HuH-7 (cell line): Measurements from ENCODE around the gene CTNNA2.
"Not testable (repeated sequence)": the region's sequence is repeated elsewhere in the genome, so short reads cannot be mapped to it uniquely, and the experiment has no call there.

ENCODE experiments used
- DNase-seq: peaks from one replicate; pipeline ENCODE4 v3.0.0; 2011; ENCODE audit warnings: low spot score

The CTNNA2 gene

DNA sequence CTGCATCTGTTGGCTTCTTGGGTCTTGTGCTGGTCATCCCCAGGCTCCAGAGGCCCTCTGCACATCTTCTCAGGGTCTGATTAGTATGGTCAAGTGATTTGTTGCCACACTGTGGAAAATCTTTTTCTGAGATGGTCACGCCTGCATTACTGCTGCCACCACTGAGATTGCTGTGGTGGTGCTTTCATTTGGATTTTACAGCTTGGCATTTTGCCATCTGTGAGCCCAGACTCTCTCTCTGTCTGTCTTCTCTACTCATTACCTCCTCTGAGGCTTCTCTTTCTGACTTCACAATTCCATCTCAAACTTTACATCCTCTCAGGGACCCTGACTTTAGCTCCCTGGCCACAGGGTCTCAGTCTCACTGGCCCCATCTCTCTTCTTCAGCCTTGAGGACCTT lies 637.1 kb downstream of the CTNNA2 start:
- DNase-seq = no peak

DNA sequence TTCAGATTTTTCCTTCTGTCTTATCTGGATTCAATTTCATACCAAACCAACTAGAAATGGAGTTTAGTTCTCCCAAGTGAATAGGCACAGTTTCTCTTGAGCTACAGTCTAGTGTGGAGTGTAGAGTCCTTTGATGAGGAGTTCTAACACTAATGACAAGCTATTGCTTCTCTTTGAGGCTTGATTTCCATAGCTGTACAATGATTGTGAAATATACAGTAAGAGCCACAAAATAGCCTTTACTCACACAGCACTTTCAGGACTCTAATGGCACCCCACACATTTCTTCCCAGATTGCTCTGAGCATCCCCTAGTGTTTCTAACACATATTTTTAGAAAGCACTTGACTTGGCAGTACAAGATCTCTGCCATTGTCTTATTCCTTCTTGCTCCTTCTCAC lies 638.4 kb downstream of the CTNNA2 start:
- no peak for DNase-seq

DNA sequence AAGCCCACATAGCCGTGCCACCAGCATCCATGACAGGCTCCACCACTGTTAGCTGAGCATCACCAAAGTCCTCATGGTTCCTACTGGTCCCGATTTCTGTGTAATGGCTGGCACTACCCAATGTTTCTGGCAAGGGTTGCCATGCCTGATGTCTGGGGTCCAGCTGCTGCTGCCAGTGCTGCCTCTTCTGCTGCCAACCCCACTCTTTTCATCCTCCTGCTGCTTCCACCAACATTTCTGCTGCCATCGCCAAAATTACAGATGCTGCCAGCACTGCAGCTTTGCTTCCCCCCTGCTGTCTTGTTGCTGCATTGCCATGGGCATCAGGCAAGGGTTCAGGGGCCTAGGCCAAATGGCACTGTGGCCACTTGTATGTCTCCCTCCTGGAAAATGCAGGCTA lies 638.8 kb downstream of the CTNNA2 start:
- no peak for DNase-seq

DNA sequence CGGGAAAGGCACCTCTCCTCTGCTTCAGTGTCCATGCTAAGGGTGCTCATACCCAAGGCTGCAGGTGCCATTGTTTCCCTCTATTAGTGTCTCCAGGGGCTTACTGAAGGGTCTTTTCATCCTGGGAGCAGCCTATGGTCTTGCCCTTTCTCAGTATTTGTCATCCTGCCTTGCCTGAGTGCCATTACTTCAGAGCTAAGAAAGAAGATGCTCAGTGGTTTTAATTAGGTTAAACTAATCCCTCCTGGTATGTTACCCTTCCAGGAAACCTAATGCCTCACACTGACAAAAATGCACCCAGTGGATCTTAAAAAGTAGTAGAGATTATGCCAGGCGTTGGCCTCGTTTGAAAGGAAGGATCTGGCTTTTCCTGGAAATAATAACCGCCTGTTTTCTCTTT lies 640.3 kb downstream of the CTNNA2 start:
- no peak for DNase-seq

DNA sequence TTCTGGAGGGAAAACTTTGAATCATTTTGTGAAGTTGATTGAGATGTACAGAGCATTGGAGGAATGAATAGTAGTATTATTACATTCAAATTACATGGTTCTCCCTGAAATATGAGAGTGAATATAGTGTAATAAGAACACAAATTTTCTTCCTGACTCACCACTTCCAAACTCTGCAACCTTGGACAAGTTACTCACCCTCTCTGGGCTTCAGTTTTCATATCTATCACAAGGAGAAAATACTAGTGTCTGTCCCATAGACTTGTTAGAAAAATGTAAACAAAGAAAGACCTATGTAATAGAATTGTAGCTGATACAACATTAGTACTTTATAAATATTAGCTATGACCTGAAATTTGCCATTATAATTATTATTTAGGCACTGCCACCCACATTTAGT lies 640.9 kb downstream of the CTNNA2 start:
- no peak for DNase-seq

DNA sequence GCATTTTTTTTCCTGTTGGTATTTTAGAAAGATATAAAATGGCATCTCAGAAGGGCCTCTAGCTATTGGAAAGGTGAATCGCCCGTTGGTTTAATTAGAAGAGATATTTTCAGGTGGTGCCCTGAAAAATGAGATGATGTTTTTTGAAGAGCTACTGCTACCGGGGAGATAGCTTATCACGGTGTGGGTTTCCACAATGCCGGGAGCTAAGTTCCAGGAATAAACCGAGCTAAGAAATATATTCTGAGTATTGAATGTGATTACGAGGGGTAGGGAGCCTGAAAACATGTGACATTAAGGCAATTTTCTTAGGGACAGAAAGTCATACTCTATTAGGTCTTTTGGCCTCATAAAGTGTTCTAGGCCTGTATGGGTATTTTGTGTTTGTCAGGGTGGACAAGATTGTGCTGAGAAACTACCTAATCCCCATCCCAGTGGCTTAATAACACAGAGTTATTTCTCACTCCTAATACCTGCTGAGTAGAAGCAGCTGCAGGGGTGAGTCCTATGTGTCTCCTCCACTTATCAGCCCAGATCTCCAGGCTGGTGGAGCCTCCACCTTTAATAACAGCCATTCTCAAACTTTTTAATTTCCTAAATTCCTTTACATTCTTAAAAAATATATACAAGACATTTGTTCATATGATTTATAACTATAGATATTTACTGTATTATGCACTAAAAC lies 641.5 kb downstream of the CTNNA2 start:
- DNase-seq = no peak

DNA sequence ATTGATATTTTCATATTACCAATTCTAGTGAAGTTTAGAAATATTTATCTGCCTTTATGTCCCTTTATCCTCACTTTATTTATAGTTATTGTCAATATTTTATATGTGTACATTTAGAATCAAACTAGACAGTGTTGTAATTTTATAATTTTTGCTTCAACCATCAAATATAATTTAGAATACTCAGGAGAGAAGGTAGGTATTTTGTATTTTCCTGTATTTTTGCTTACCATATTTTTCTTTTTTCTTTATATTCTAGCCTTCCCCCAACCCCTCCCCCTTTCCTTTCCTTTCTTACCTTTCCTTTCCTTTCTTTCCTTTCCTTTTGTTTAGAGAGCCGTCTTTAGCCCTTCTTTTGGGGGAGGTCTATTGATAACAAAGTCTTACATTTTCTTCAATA lies 651.5 kb downstream of the CTNNA2 start:
- DNase-seq = no peak

DNA sequence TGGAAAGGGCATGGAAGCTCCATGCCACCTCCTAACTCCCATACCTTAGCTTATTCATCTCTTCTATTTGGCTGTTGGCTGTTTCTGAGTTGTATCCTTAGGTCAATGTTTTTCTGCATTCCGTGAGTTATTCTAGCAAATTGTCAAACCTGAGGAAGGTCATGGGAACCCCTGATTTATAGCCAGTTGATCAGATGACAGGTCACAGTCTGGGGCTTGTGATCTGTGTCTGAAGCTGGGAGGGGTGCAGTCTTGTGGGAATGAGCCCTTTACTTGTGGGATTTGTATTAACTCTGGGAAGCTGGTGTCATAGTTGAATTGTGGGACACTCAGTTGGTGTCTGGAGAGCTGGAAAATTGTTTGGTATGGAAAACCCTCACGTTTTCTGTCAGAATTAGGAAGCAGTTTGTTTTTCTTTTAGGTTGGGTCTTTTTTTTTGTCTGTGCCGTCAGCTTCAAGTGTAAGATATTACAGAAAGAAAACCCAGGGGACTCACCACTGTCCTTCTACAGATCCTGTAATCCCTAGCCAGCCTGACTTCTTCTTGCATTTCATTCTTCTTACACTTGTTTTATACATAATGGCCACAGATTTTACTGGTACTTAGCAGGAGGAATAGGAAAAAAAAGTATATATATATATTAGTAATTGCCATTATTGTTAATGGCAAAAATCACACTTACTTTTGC lies 653.8 kb downstream of the CTNNA2 start:
- DNase-seq = no peak

DNA sequence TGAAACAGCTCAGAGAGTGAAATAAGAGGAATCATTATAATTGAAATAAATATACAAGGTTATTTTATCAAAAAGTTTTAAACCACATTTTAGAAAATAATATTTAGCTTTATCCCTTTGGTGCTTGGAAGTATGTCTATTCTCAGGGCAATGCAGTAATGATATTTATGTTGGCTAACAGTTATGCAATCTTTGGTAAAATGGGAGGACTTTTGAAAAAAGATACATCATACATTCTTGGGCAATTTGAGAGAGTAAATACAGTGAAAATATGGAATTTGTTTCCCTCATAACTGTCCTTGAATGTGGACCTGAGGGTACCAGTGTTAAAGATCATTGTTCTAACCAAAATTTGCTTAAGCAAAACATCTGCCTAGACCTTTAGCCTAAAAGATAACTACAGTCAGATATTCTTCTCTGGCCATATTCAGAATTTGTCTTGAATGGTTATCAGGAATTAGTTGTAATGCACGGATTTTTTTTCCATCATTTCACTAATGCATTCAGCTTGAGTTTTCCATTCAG lies 654.5 kb downstream of the CTNNA2 start:
- DNase-seq = no peak

DNA sequence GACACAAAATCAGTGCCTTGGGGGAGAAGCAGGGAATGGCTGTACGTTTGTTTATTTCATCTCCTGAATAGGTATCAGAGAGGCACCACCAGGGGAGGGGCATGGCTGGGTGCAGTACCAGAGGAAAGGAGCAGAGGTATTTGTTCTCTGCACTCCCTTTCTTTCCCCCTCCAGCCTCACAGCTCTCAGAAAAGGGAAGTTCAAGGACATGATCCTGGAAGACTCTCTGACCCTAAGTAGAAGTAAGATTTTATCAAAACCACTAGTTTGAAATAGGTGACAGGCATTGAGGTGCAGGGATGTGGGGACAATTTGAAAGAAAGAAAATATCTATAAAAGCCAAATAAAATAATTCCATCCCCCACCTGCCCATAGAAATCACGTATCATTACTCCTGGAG lies 655.2 kb downstream of the CTNNA2 start:
- no peak for DNase-seq

DNA sequence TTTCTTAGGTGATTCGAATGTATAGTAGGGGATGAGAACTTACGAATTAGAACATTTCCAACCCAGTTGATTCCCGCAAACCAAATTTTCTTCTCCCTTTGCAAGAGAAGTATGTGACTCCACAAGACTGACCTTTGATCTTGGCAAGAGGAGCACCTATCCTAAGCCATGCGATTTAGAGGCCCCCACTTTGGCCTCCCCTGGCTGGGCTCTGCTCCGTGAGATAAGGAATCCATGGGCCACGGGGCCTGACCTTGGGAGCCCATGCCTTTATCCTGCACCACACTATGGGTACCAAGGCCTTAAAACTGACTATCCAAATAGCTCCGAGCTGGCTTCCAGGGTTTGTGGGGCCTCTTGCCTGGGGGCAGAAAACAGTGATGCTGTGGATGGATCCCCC lies 656.0 kb downstream of the CTNNA2 start:
- no peak for DNase-seq

DNA sequence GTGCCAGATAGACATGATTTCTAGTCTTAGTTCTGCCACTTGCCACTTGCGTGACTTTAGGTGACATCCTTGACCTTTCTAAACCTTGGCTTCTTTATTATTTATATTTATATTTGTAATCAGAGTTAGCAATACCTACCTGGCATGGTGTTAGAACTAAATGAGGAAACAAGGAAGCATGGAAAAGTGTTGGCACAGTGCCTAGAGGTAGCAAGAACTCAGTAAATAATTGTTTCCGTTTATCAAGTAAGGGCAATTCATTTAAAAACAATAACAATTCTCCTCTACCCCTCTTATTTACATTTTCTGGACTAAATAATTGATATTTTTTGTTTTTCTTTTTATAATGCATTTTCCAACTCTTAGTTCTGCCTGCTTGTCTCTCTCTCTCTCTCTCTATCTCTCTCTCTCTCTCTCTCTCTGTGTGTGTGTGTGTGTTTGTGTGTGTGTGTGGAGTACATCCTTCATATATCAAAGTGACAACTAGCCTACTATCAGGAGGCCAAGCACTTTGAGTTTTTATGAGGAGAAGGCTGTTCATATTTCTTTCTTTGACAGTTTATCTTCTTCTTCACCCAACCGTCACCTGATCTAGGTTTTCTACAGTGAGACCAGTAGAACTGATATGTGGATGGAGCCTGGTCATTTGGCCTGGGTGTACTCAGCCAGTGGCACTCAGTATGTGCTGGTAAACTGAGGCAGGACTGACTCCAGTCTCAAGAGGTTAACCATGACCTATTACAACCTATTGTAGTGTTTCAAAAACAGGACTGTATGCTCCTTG lies 657.2 kb downstream of the CTNNA2 start:
- no peak for DNase-seq

DNA sequence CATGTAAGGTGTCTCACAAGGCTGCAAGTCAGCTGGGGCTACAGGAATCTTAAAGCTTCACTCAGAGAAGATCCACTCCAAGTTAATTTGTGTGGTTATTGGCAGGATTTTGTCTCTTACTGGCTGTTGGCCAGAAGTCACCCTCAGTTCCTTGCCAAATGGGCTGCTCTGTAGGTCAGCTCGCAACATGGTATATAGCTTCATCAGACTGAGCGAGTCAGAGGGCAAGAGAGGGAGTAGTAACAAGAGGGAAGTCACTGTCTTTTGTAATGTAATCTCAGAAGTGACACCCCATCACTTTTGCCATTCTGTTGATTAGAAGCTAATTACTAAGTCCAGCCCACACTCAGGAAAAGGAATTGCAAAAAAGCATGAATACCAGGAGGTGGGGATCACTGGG lies 672.2 kb downstream of the CTNNA2 start:
- DNase-seq = no peak

DNA sequence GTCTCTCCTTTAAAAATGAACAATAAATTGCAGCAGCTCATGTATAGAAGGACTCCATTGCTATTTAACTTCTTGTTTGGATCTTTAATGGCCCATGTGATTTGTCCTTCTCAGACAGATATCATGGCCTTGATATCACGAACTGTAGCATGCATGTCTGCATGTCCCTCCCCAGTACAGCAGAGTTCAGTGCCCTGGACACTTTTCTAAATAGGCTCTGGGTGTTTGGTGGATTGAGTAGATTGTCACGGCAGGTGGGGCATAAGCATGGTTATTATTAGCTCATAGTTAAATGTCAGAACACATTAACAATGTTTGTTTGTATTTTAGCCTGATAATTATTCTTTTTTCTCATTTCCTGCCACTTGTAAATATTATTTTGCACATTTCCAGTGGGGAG lies 673.4 kb downstream of the CTNNA2 start:
- DNase-seq = no peak

DNA sequence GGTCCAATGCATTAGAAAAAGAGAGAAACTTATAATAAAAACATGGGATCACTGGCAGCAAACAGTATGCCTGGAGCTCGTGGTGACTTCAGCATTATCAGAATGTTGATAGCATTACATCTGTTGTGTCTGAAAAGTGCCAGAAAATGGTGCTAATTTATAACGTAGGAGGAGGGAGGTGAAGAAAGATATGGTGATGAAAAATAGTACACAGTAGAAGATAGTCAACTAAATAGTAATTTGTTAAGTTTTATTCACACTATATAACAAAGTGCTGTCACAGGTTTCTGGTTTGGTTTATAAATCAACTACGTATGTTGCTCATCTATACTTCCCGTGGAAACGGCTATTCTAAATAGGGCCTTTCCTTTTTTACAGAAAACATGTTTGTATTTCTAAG lies 674.3 kb downstream of the CTNNA2 start:
- DNase-seq = no peak

DNA sequence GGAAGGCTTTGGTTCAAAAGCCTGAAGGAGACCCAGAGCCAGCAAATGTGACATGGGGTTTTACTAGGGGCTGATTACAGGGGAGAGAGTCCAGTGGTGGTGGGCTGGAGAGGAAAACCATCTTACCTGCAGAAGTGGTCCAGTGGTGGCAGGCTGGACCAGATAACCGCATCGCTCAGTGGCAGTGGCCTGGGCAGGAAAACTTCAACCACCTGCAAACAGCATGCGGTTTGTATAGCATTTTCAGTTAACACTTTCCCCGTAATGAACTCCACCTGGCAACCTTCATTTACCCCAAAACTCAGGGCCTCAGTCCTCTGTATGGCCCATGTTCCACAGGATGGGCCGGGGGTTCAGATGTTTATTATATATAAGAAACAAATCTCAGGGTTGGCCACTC lies 677.3 kb downstream of the CTNNA2 start:
- no peak for DNase-seq

DNA sequence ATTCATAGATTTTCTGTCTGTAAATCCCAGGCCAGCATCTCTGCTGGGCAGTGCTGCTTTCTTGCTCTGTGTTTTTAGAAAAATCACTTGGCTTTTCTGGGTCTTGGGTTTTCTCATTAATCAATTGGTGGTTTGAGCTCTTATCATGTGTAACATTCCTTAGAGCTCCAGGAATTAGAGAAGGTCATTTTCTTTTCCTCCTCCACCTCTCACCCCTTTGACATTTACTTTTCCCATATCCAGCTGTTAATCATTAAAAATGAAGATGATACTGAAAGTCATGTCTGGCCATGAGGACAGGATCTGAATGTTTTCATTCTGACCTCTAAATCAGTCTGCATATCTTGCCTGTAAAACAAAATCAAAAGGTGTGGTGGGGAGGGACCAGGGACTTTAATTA lies 680.7 kb downstream of the CTNNA2 start:
- DNase-seq = no peak

DNA sequence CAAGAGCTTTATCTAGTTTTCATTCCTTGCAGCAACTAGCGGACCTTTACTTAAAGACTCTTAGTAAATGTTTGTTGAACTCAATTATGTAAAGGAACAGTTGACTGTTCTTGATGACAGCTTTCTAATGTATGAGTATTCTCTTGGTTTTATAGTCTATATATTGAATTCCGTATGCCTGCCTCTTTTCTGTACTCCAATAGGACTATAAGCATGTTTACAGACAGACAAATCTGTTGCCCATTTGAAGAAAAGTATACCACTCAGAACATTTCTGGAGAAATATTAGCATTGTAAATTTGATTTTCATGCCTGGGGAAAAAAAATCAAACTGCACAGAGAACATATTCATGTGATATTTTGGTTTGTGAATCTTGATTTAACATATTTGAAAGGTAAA lies 682.2 kb downstream of the CTNNA2 start:
- DNase-seq = no peak

DNA sequence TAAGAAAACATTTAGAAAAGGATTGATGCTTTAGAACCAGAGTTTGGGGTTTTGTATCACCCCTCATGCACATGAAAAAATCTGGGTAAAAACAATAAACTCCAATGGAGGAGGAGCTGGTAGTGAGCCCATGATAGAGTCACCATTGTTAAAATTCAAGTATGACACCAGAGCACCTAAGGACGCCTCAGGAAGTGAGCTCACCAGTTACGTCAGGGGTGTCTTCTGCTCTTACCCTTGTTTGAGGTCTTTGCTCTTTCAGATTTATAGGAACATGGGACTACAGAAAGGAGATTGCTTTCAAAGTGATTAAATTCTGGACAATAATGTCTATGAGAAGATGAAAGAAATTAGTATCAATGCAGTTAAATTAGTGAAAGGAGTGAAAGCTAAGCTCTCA lies 685.2 kb downstream of the CTNNA2 start:
- no peak for DNase-seq

DNA sequence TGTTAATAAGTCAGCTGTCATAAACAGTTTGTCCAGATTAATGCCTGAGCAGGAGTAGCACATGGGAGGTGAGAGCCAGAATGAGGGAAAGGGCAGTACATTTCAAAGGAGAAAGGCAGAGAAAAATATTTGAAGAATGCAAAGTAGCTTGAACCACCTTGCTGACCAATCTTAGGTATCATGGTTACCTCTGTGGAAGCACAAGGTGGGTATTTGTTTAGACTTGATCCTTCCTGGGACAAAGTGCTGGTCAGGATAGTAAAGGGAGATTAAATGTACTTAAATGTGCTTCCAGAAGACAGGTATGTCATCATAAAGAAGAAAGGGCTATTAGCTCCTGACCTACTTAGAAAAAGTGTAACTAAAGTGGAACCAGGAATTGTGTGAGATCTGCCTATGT lies 686.7 kb downstream of the CTNNA2 start:
- no peak for DNase-seq

DNA sequence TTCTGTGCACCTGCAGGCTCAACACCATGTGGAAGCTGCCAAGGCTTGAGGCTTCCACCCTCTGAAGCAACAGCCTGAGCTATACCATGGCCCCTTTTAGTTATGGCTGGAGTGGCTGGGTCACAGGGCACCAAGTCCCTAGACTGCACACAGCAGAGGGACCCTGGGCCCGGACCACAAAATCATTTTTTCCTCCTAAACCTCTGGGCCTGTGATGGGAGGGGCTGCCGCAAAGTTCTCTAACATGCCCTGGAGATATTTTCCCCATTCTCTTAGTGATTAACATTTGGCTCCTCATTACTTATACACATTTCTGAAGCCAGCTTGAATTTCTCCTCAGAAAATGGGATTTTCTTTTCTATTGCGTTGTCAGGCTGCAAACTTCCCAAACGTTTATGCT lies 691.1 kb downstream of the CTNNA2 start:
- not testable (repeated sequence) for DNase-seq

DNA sequence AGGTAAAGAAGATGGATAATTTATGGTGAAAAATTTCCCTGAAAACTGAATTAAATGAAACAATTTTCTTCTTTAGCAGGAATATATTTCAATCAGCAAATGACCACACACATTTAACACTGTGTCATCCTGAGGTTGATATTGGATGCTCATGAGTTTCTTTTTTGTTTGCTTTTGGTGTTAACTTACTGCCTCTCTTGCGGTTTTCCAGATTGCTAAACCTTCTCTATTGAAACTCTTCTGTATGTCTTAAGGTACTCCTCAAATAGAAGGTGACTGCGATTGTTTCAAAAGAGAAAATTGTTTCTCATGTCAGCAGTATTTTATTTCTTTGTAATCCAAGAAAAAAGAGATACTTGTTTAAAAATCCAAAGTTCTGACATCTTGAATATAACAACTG lies 692.6 kb downstream of the CTNNA2 start:
- no peak for DNase-seq

DNA sequence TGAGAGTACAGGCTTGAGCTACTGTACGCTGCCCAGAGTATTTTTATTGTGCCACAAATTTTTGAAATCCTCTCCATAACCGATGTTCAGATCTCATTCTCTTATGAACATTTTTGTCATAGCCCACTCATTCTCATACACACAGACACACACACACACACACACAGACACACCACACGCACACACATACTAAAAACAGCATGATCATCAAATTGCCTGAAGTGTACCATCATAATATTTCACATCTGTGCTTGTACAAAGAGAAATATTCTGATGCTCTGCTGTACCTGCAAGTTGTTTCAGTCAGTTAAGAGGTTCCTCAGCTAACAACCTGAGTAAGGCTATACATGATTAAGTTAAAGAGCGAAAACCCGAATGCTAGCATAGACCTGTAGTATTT lies 696.6 kb downstream of the CTNNA2 start:
- DNase-seq = no peak
